Skeletal muscle tissue (tissue), 4 donors: Measurements from ENCODE around the gene ZNF524. TPM values are rescaled to one million over a fixed set of nuclear protein-coding genes. Genes with fewer than 3 reads are reported as not detected.

Experiments used
- H3K27ac ChIP-seq: one replicate; pipeline ENCODE4 v1.7.0; 2013; ENCODE audit warnings: mild to moderate bottlenecking, low read depth, low read length, inconsistent platforms
- H3K27me3 ChIP-seq, 3 donors: one replicate each; pipeline ENCODE4 v1.7.0; 2013; ENCODE audit warnings: low read length in 3 of 3; ENCODE audit not compliant: control insufficient read depth in 3 of 3, insufficient read depth in 3 of 3
- H3K36me3 ChIP-seq, 3 donors: one replicate each; pipeline ENCODE4 v1.7.0; 2013; ENCODE audit warnings: low read length in 3 of 3; ENCODE audit not compliant: control insufficient read depth in 3 of 3, insufficient read depth in 3 of 3
- H3K4me1 ChIP-seq, 3 donors: one replicate each; pipeline ENCODE4 v1.7.0; 2013; ENCODE audit warnings: low read length in 3 of 3, mild to moderate bottlenecking in 3 of 3; ENCODE audit not compliant: control insufficient read depth in 3 of 3, insufficient read depth in 3 of 3
- H3K4me3 ChIP-seq, 3 donors: one replicate each; pipeline ENCODE4 v1.7.0; 2013; ENCODE audit warnings: low read length in 3 of 3
- H3K9ac ChIP-seq, 3 donors: one replicate each; pipeline ENCODE4 v1.7.0; 2013; ENCODE audit warnings: low read length in 3 of 3, mild to moderate bottlenecking in 3 of 3, moderate library complexity in 2 of 3, low read depth in 1 of 3
- H3K9me3 ChIP-seq, 3 donors: one replicate each; pipeline ENCODE4 v1.7.0; 2013; ENCODE audit warnings: low read length in 3 of 3; ENCODE audit not compliant: control insufficient read depth in 3 of 3
- total RNA-seq: library from RNA; depleted of rRNA; stranded (reverse); fragments of >200 nt; gene quantifications from one replicate; pipeline ENCODE4 v1.2.3, GENCODE V29; 2014
- donor health status: Osteomylitis.

ZNF524 gene
- total RNA-seq, 1 donor from 2014 or later: 4.7 TPM

- no peaks in the 10 kb centered on the region for H3K9me3 ChIP-seq
- H3K27me3 ChIP-seq: no peaks in the 10 kb centered on the region
- H3K4me3 ChIP-seq: peak overlapping the region; percentile 81 to 82 (median 81)
- H3K27ac ChIP-seq: peak overlapping the region; percentile 65
- H3K9ac ChIP-seq: peak overlapping the region; percentile 78 to 87 (median 82)
- H3K4me1 ChIP-seq: peaks cover 57 to 63% (median 63%) of the 10 kb centered on the region in 3 donors
- H3K36me3 ChIP-seq: peaks cover 10 to 14% (median 10%) of the 10 kb centered on the region in 3 donors
These were observed 44.2 kb downstream of the ZNF524 start for GRCh38 chr19:55644191-55644833.

GRCh38 chr19:55644842-55645511 lies 44.9 kb downstream of the ZNF524 start:
- no peaks in the 10 kb centered on the region for H3K9me3 ChIP-seq
- peaks cover 10 to 14% (median 10%) of the 10 kb centered on the region in 3 donors for H3K36me3 ChIP-seq
- H3K4me1 ChIP-seq: peaks cover 57 to 61% (median 60%) of the 10 kb centered on the region in 3 donors
- peak overlapping the region in 1 of 3 donors; percentile 78 for H3K9ac ChIP-seq
- H3K4me3 ChIP-seq: peak overlapping the region in 1 of 3 donors; percentile 82
- no peaks in the 10 kb centered on the region for H3K27me3 ChIP-seq
- H3K27ac ChIP-seq: no peak overlapping the region

GRCh38 chr19:55645512-55645881 lies 45.4 kb downstream of the ZNF524 start:
- Histone ChIP-seq H3K9ac (no peak overlapping the region), H3K4me3 (no peak overlapping the region), H3K27me3 (no peaks in the 10 kb centered on the region), H3K27ac (no peak overlapping the region), H3K36me3 (peaks cover 10 to 14% (median 12%) of the 10 kb centered on the region in 3 donors), H3K9me3 (no peaks in the 10 kb centered on the region), H3K4me1 (peaks cover 52 to 56% (median 55%) of the 10 kb centered on the region in 3 donors)

GRCh38 chr19:55646889-55647731 lies 47.0 kb downstream of the ZNF524 start:
- Histone ChIP-seq H3K9ac (peak overlapping the region; percentile 80 to 88 (median 87)), H3K4me3 (peak overlapping the region; percentile 78 to 87 (median 85)), H3K27ac (peak overlapping the region; percentile 60), H3K36me3 (peaks cover 12 to 15% (median 14%) of the 10 kb centered on the region in 3 donors), H3K4me1 (peaks cover 45 to 51% (median 46%) of the 10 kb centered on the region in 3 donors), H3K9me3 (no peaks in the 10 kb centered on the region), H3K27me3 (no peaks in the 10 kb centered on the region)

- Histone ChIP-seq H3K27ac (peak within 1 kb of the TSS; percentile 60), H3K27me3 (no peaks in the 10 kb centered on the region), H3K4me3 (peak within 1 kb of the TSS; percentile 78 to 87 (median 85)), H3K4me1 (peaks cover 36 to 44% (median 38%) of the 10 kb centered on the region in 3 donors), H3K36me3 (peaks cover 12 to 16% (median 14%) of the 10 kb centered on the region in 3 donors), H3K9me3 (no peaks in the 10 kb centered on the region), H3K9ac (peak within 1 kb of the TSS; percentile 80 to 88 (median 87))
These were observed 47.9 kb downstream of the ZNF524 start, which contains the start of gene CCDC106 for GRCh38 chr19:55647732-55648584. CCDC106 (plus strand) TSS chr19:55648212; CDS start chr19:55649047, 835 bp downstream.

GRCh38 chr19:55648585-55649267 lies 48.6 kb downstream of the ZNF524 start:
- peak overlapping the region; percentile 60 for H3K27ac ChIP-seq
- H3K27me3 ChIP-seq: no peaks in the 10 kb centered on the region
- peak overlapping the region; percentile 80 to 88 (median 87) for H3K9ac ChIP-seq
- peaks cover 12 to 16% (median 14%) of the 10 kb centered on the region in 3 donors for H3K36me3 ChIP-seq
- peak overlapping the region; percentile 78 to 87 (median 85) for H3K4me3 ChIP-seq
- no peaks in the 10 kb centered on the region for H3K9me3 ChIP-seq
- peaks cover 32 to 40% (median 35%) of the 10 kb centered on the region in 3 donors for H3K4me1 ChIP-seq

- Histone ChIP-seq H3K27me3 (no peaks in the 10 kb centered on the region), H3K9me3 (no peaks in the 10 kb centered on the region), H3K4me3 (peak overlapping the region; percentile 78 to 87 (median 85)), H3K36me3 (peaks cover 12 to 16% (median 12%) of the 10 kb centered on the region in 3 donors), H3K9ac (peak overlapping the region in 1 of 3 donors; percentile 88), H3K4me1 (peaks cover 26 to 32% (median 27%) of the 10 kb centered on the region in 3 donors), H3K27ac (no peak overlapping the region)
These were observed 49.4 kb downstream of the ZNF524 start for GRCh38 chr19:55649268-55650125.

- Histone ChIP-seq H3K27me3 (no peaks in the 10 kb centered on the region), H3K4me3 (no peak overlapping the region), H3K9ac (no peak overlapping the region)
These were observed 50.1 kb downstream of the ZNF524 start for GRCh38 chr19:55650126-55650557.

More at GRCh38 chr19:55650126-55650557, 50.1 kb downstream of the ZNF524 start:
- H3K9me3 ChIP-seq: no peaks in the 10 kb centered on the region
- H3K4me1 ChIP-seq: peaks cover 20 to 26% (median 22%) of the 10 kb centered on the region in 3 donors
- H3K36me3 ChIP-seq: peaks cover 6 to 11% (median 7%) of the 10 kb centered on the region in 3 donors
- H3K27ac ChIP-seq: no peak overlapping the region
